Thoracic aorta (tissue), 2 donors: Measurements from ENCODE around the gene KCNMB1. TPM values are rescaled to one million over a fixed set of nuclear protein-coding genes. Genes with fewer than 3 reads are reported as not detected.

ENCODE experiments used
- ATAC-seq: fragments of 150-250 bp; one replicate; pipeline ENCODE4 v1.8.0; 2017; ENCODE audit warnings: low read depth; ENCODE audit not compliant: insufficient number of reproducible peaks, low FRiP score
- DNase-seq: peaks from one replicate; pipeline ENCODE4 v3.0.0-alpha.2; 2020; ENCODE audit warnings: low spot score
- H3K27ac ChIP-seq, 2 donors: fragments of 200-600 bp; sonication (generic); 1 replicate in 1 of 2; 2 replicates in 1 of 2; pipeline ENCODE4 v1.5.1; 2016; ENCODE audit warnings: mild to moderate bottlenecking in 2 of 2, moderate library complexity in 2 of 2
- H3K27me3 ChIP-seq: fragments of 200-600 bp; sonication (generic); replicated peaks from 2 replicates; pipeline ENCODE4 v1.6.0; 2016; ENCODE audit warnings: mild to moderate bottlenecking; ENCODE audit not compliant: insufficient read depth
- H3K36me3 ChIP-seq: fragments of 200-600 bp; sonication (generic); one replicate; pipeline ENCODE4 v1.5.1; 2016
- H3K4me1 ChIP-seq, 2 donors: fragments of 200-600 bp; sonication (generic); 1 replicate in 1 of 2; 2 replicates in 1 of 2; pipeline versions ENCODE4 v1.5.1 to v1.6.0; 2016; ENCODE audit warnings: low read depth in 2 of 2, mild to moderate bottlenecking in 1 of 2; ENCODE audit not compliant: control insufficient read depth in 1 of 2
- H3K4me3 ChIP-seq: fragments of 200-600 bp; sonication (generic); 2 replicates; pipeline ENCODE4 v1.5.1; 2016; ENCODE audit warnings: mild to moderate bottlenecking
- H3K9me3 ChIP-seq: fragments of 200-600 bp; sonication (generic); 2 replicates; pipeline ENCODE4 v1.5.1; 2016
- CTCF ChIP-seq: fragments of 200-600 bp; sonication (generic); IDR thresholded peaks from one replicate; pipeline ENCODE4 v1.5.1; 2019; ENCODE audit warnings: antibody characterized with exemption
- total RNA-seq, 2 donors: library from RNA; depleted of rRNA; stranded (reverse); fragments of >200 nt; gene quantifications; one replicate each; pipeline versions ENCODE4 v1.1.0 to v1.2.3, GENCODE V29; 2016

The KCNMB1 gene
- total RNA-seq, 2 donors from 2014 or later, result 20.1 to 30.1 TPM

DNA sequence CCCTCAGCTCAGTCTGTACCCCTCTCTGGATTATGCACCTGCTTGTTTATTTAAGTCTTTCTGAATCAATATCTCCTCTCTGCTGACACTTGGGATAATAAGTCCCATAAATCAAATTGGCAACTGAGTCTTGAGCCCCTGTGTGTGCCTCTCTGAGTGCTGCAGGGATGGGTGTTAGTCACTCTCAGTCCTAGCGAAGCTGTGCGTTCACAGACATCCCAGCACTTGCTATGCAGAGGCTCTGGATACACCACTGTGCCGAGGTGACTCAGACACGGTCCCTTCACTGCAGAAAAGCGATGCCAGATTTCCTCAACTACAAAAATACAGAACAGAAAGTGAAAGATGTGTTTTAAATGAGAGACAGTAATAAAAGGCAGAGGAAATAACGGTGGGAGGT, 4.1 kb upstream of the KCNMB1 start:
- ATAC-seq, result no peak

GRCh38 chr5:170390472-170390871, 1.3 kb upstream of the KCNMB1 start:
- DNase-seq, result no peak
- Histone ChIP-seq H3K27ac (peak overlapping the region; percentile 47 to 97), H3K4me3 (peak overlapping the region; percentile 57), H3K9me3 (no peaks in the 10 kb centered on the region), H3K36me3 (no peaks in the 10 kb centered on the region), H3K27me3 (no peaks in the 10 kb centered on the region), H3K4me1 (peaks cover 13 to 55% of the 10 kb centered on the region in 2 donors)
- ATAC-seq, result no peak
- no peak for TF ChIP-seq CTCF

More for the DNA sequence above, 4.1 kb upstream of the KCNMB1 start:
- H3K4me1 ChIP-seq, result peaks cover 13 to 42% of the 10 kb centered on the region in 2 donors
- H3K4me3 ChIP-seq, result peak overlapping the region; percentile 18
- H3K27ac ChIP-seq, result no peak overlapping the region
- no peak for DNase-seq
- no peak for TF ChIP-seq CTCF
- H3K27me3 ChIP-seq, result no peaks in the 10 kb centered on the region
- H3K36me3 ChIP-seq, result no peaks in the 10 kb centered on the region
- H3K9me3 ChIP-seq, result no peaks in the 10 kb centered on the region

GRCh38 chr5:170389550-170389892, 354 bp upstream of the KCNMB1 start:
- Histone ChIP-seq H3K27me3 (no peaks in the 10 kb centered on the region), H3K4me3 (peak overlapping the region; percentile 82), H3K36me3 (peaks cover 8% of the 10 kb centered on the region), H3K4me1 (peaks cover 13 to 65% of the 10 kb centered on the region in 2 donors), H3K27ac (peak overlapping the region; percentile 95 to 97), H3K9me3 (no peaks in the 10 kb centered on the region)
- peak; percentile 59 for ATAC-seq
- no peak for DNase-seq
- TF ChIP-seq CTCF, result no peak

GRCh38 chr5:170387775-170388639, 1.2 kb downstream of the KCNMB1 start:
- Histone ChIP-seq H3K36me3 (peaks cover 23% of the 10 kb centered on the region), H3K4me3 (peak overlapping the region; percentile 82), H3K27ac (peak overlapping the region; percentile 95 to 97), H3K9me3 (no peaks in the 10 kb centered on the region), H3K27me3 (no peaks in the 10 kb centered on the region), H3K4me1 (peaks cover 6 to 67% of the 10 kb centered on the region in 2 donors)
- DNase-seq (no peak), ATAC-seq (no peak)
- no peak for TF ChIP-seq CTCF

DNA sequence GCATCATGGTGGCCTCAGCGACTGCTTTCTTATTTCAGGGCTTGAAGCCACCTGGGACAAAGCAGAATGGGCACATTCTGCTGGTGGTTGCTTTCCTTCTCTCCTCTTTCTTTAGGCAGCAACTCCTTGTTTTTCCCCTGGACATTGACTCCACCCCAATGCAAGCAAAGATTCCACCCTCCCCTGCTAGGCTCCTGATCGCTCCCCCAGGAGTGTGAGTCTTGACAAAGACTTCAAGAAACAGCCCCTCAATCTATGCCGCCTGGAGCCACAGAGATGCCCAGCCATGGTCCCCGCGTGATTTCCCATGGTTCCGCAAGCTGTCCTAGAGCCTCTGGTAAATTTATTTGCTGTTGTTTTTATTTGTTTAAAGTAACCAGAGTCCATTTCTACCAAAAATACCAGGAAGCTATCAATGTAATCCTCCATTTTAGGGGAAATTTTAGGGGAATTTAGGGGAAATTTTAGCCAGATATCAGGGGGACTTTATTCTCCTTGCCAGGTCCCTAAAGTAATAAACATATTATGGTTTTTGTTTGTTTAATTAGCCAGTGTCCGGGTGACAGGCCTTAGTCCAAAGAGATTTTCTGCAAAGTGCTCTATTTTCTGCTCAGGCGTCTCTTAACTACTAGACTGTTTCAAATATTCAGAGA, 2.3 kb downstream of the KCNMB1 start:
- DNase-seq (no peak), ATAC-seq (no peak)
- H3K36me3 ChIP-seq, result peaks cover 28% of the 10 kb centered on the region
- no peak for TF ChIP-seq CTCF
- H3K27me3 ChIP-seq, result no peaks in the 10 kb centered on the region
- peak overlapping the region; percentile 82 for H3K4me3 ChIP-seq
- peak overlapping the region; percentile 16 to 97 for H3K27ac ChIP-seq
- peaks cover 5 to 55% of the 10 kb centered on the region in 2 donors for H3K4me1 ChIP-seq
- no peaks in the 10 kb centered on the region for H3K9me3 ChIP-seq
